Measurements from ENCODE around the gene FKBP10. TPM values are rescaled to one million over a fixed set of nuclear protein-coding genes. Genes with fewer than 3 reads are reported as not detected.
A peak's percentile ranks its signal among the peaks of the same experiment; 100 is the strongest.

The FKBP10 gene
- total RNA-seq, 1 experiment from 2014 or later, result 1.9 TPM

GRCh38 chr17:41811549-41812380, 1.0 kb upstream of the FKBP10 start, which contains the start of gene P3H4:
Gene P3H4, minus strand, starts transcription at chr17:41811949. Its CDS starts 34 bp downstream, at chr17:41811915.
- Histone ChIP-seq H3K4me3 (ENCODE audit: low read length) (peak within 1 kb of the TSS; percentile 47; the same call in 1 of the 2 replicates), H3K4me2 (ENCODE audit: low read depth, low read length, poor library complexity, severe bottlenecking) (peak within 1 kb of the TSS; percentile 71), H2AFZ (ENCODE audit: low read length) (peak within 1 kb of the TSS; percentile 60; the same call in 1 of the 2 replicates), H3K36me3 (ENCODE audit: insufficient read depth, low read length) (no peaks in the 10 kb centered on the region), H3K9ac (ENCODE audit: low read length) (peak within 1 kb of the TSS; percentile 41), H3K4me1 (ENCODE audit: low read length) (peaks cover 12% of the 10 kb centered on the region), H3K27ac (ENCODE audit: low read length) (no peak within 1 kb of the TSS), H4K20me1 (ENCODE audit: insufficient read depth, low read depth, low read length) (no peaks in the 10 kb centered on the region), H3K79me2 (ENCODE audit: low read length) (no peaks in the 10 kb centered on the region), H3K9me3 (ENCODE audit: low read length) (no peaks in the 10 kb centered on the region), H3K27me3 (ENCODE audit: low read length) (no peaks in the 10 kb centered on the region), H3K9me2 (replicated peaks; ENCODE audit: insufficient read depth, low read length) (no peaks in the 10 kb centered on the region)
- peak; percentile 64 for DNase-seq

- Histone ChIP-seq H3K4me1 (ENCODE audit: low read length) (peaks cover 12% of the 10 kb centered on the region), H3K9me3 (ENCODE audit: low read length) (no peaks in the 10 kb centered on the region), H3K4me2 (ENCODE audit: low read depth, low read length, poor library complexity, severe bottlenecking) (peak overlapping the region; percentile 71), H3K27ac (ENCODE audit: low read length) (no peak overlapping the region), H2AFZ (ENCODE audit: low read length) (no peak overlapping the region), H3K27me3 (ENCODE audit: low read length) (no peaks in the 10 kb centered on the region), H3K79me2 (ENCODE audit: low read length) (no peaks in the 10 kb centered on the region), H3K36me3 (ENCODE audit: insufficient read depth, low read length) (no peaks in the 10 kb centered on the region), H3K9ac (ENCODE audit: low read length) (no peak overlapping the region), H3K4me3 (ENCODE audit: low read length) (no peak overlapping the region), H4K20me1 (ENCODE audit: insufficient read depth, low read depth, low read length) (no peaks in the 10 kb centered on the region), H3K9me2 (replicated peaks; ENCODE audit: insufficient read depth, low read length) (no peaks in the 10 kb centered on the region)
- DNase-seq, result no peak
These were observed 412 bp downstream of the FKBP10 start for GRCh38 chr17:41813152-41813680.

- H3K9me3 ChIP-seq (ENCODE audit: low read length), result no peaks in the 10 kb centered on the region
- H3K79me2 ChIP-seq (ENCODE audit: low read length), result no peaks in the 10 kb centered on the region
- H3K4me2 ChIP-seq (ENCODE audit: low read depth, low read length, poor library complexity, severe bottlenecking), result no peak overlapping the region
- H4K20me1 ChIP-seq (ENCODE audit: insufficient read depth, low read depth, low read length), result no peaks in the 10 kb centered on the region
- no peak for DNase-seq
- H3K27me3 ChIP-seq (ENCODE audit: low read length), result no peaks in the 10 kb centered on the region
- H3K9ac ChIP-seq (ENCODE audit: low read length), result no peak overlapping the region
- no peak overlapping the region for H2AFZ ChIP-seq (ENCODE audit: low read length)
- peaks cover 12% of the 10 kb centered on the region for H3K4me1 ChIP-seq (ENCODE audit: low read length)
- H3K4me3 ChIP-seq (ENCODE audit: low read length), result no peak overlapping the region
- H3K27ac ChIP-seq (ENCODE audit: low read length), result no peak overlapping the region
- H3K36me3 ChIP-seq (ENCODE audit: insufficient read depth, low read length), result no peaks in the 10 kb centered on the region
- no peaks in the 10 kb centered on the region for H3K9me2 ChIP-seq (replicated peaks; ENCODE audit: insufficient read depth, low read length)
These were observed 908 bp downstream of the FKBP10 start for GRCh38 chr17:41813699-41814124.

GRCh38 chr17:41814195-41814594, 1.4 kb downstream of the FKBP10 start:
- Histone ChIP-seq H3K4me1 (ENCODE audit: low read length) (peaks cover 17% of the 10 kb centered on the region), H3K27me3 (ENCODE audit: low read length) (no peaks in the 10 kb centered on the region), H3K79me2 (ENCODE audit: low read length) (no peaks in the 10 kb centered on the region), H3K27ac (ENCODE audit: low read length) (no peak overlapping the region), H3K9me3 (ENCODE audit: low read length) (no peaks in the 10 kb centered on the region), H2AFZ (ENCODE audit: low read length) (no peak overlapping the region), H3K36me3 (ENCODE audit: insufficient read depth, low read length) (no peaks in the 10 kb centered on the region), H3K4me2 (ENCODE audit: low read depth, low read length, poor library complexity, severe bottlenecking) (no peak overlapping the region), H3K9ac (ENCODE audit: low read length) (no peak overlapping the region), H3K9me2 (replicated peaks; ENCODE audit: insufficient read depth, low read length) (no peaks in the 10 kb centered on the region), H4K20me1 (ENCODE audit: insufficient read depth, low read depth, low read length) (no peaks in the 10 kb centered on the region), H3K4me3 (ENCODE audit: low read length) (no peak overlapping the region)
- DNase-seq, result no peak

- Histone ChIP-seq H3K27ac (ENCODE audit: low read length) (no peak overlapping the region), H3K4me3 (ENCODE audit: low read length) (no peak overlapping the region), H3K36me3 (ENCODE audit: insufficient read depth, low read length) (no peaks in the 10 kb centered on the region), H3K4me1 (ENCODE audit: low read length) (peaks cover 17% of the 10 kb centered on the region), H3K9me3 (ENCODE audit: low read length) (no peaks in the 10 kb centered on the region), H2AFZ (ENCODE audit: low read length) (no peak overlapping the region), H3K79me2 (ENCODE audit: low read length) (no peaks in the 10 kb centered on the region), H3K9me2 (replicated peaks; ENCODE audit: insufficient read depth, low read length) (no peaks in the 10 kb centered on the region), H3K4me2 (ENCODE audit: low read depth, low read length, poor library complexity, severe bottlenecking) (no peak overlapping the region), H3K9ac (ENCODE audit: low read length) (no peak overlapping the region), H4K20me1 (ENCODE audit: insufficient read depth, low read depth, low read length) (no peaks in the 10 kb centered on the region), H3K27me3 (ENCODE audit: low read length) (no peaks in the 10 kb centered on the region)
- no peak for DNase-seq
These were observed 4.0 kb downstream of the FKBP10 start for GRCh38 chr17:41816637-41817320.

GRCh38 chr17:41818024-41818423, 5.2 kb downstream of the FKBP10 start:
- no peaks in the 10 kb centered on the region for H4K20me1 ChIP-seq (ENCODE audit: insufficient read depth, low read depth, low read length)
- no peak overlapping the region for H3K4me3 ChIP-seq (ENCODE audit: low read length)
- H3K9me2 ChIP-seq (replicated peaks; ENCODE audit: insufficient read depth, low read length), result no peaks in the 10 kb centered on the region
- no peak overlapping the region for H3K9ac ChIP-seq (ENCODE audit: low read length)
- DNase-seq, result no peak
- H3K79me2 ChIP-seq (ENCODE audit: low read length), result no peaks in the 10 kb centered on the region
- no peaks in the 10 kb centered on the region for H3K9me3 ChIP-seq (ENCODE audit: low read length)
- peaks cover 7% of the 10 kb centered on the region for H3K4me1 ChIP-seq (ENCODE audit: low read length)
- no peaks in the 10 kb centered on the region for H3K36me3 ChIP-seq (ENCODE audit: insufficient read depth, low read length)
- H3K27me3 ChIP-seq (ENCODE audit: low read length), result no peaks in the 10 kb centered on the region
- H3K27ac ChIP-seq (ENCODE audit: low read length), result no peak overlapping the region
- no peak overlapping the region for H3K4me2 ChIP-seq (ENCODE audit: low read depth, low read length, poor library complexity, severe bottlenecking)
- no peak overlapping the region for H2AFZ ChIP-seq (ENCODE audit: low read length)

- no peaks in the 10 kb centered on the region for H4K20me1 ChIP-seq (ENCODE audit: insufficient read depth, low read depth, low read length)
- peaks cover 7% of the 10 kb centered on the region for H3K4me1 ChIP-seq (ENCODE audit: low read length)
- H3K9me3 ChIP-seq (ENCODE audit: low read length), result no peaks in the 10 kb centered on the region
- H3K27ac ChIP-seq (ENCODE audit: low read length), result no peak overlapping the region
- H3K36me3 ChIP-seq (ENCODE audit: insufficient read depth, low read length), result no peaks in the 10 kb centered on the region
- H3K79me2 ChIP-seq (ENCODE audit: low read length), result no peaks in the 10 kb centered on the region
- no peak overlapping the region for H3K9ac ChIP-seq (ENCODE audit: low read length)
- DNase-seq, result no peak
- no peak overlapping the region for H2AFZ ChIP-seq (ENCODE audit: low read length)
- no peak overlapping the region for H3K4me2 ChIP-seq (ENCODE audit: low read depth, low read length, poor library complexity, severe bottlenecking)
- H3K27me3 ChIP-seq (ENCODE audit: low read length), result no peaks in the 10 kb centered on the region
- no peak overlapping the region for H3K4me3 ChIP-seq (ENCODE audit: low read length)
- no peaks in the 10 kb centered on the region for H3K9me2 ChIP-seq (replicated peaks; ENCODE audit: insufficient read depth, low read length)
These were observed 9.0 kb downstream of the FKBP10 start for GRCh38 chr17:41821776-41822175.

All from Karpas-422 (cell line).